ENCODE data around the gene RNF223. TPM values are rescaled to one million over a fixed set of nuclear protein-coding genes. Genes with fewer than 3 reads are reported as not detected.
"Not testable (repeated sequence)": the region's sequence is repeated elsewhere in the genome, so short reads cannot be mapped to it uniquely, and the experiment has no call there.

The RNF223 gene
- total and polyA plus RNA-seq, 8 donors = 0.05 to 0.37 (median 0.16) TPM; not detected in 2

DNA sequence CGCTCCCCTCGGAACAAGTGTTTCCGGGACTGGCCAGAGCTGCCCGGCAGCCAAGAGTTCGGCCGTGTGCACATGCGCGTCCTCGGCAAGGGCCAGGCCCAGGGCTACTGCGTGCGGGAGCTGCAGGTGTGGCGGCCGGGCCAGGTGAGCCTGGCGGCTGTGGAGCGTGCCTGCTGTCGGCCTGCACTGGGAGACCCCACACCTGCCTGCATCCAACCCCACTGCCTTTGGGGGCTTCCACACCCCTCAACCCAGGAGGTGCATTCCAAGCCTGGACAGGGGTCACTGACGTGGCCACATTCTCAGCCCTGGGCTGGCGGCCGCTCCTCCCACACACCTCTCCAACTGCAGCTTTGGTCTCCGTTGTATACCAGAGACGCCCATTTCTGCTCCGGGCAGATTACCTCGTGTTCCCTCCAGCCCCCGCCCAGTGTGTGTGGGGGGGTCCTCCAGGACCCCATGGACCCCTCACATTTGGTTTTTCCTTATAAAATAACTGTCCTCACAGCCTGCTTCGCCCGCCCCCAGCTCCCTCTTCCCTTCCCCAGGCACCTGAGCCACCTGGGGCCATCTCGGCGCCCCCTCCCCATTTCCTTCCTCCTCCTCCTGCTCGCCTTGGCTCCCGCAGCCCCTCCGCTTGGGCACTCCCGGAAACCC is 6.1 kb downstream of the RNF223 start:
- no peak for TF ChIP-seq CTCF (IDR thresholded peaks at IDR 0.05)
- no peak for FAIRE-seq
- peak in 3 of 6 donors; percentile 35 to 62 (median 62) for DNase-seq
- peak; percentile 19 to 38 (median 29) for ATAC-seq
- H3K27ac ChIP-seq = peak overlapping the region in 1 of 4 donors; percentile 47
- no peaks in the 10 kb centered on the region for H3K27me3 ChIP-seq
- no peaks in the 10 kb centered on the region for H3K36me3 ChIP-seq
- no peaks in the 10 kb centered on the region for H3K9me3 ChIP-seq
- H3K4me3 ChIP-seq = peak overlapping the region; percentile 12 to 59 (median 32)
- intact Hi-C loops (cut with DNase I) = loop anchor here in 2 of 3 donors (5.0 to 10.0 kb wide), 2 partner anchors 83 to 86 kb away; partner anchors contain the start of gene PERM1 (in 2 of the 2)
- 62 to 65% methylated on average over 32 of the region's 32 CpGs for WGBS, 2 donors
- H3K4me1 ChIP-seq = peaks cover 0 to 10% (median 9%) of the 10 kb centered on the region in 3 donors

DNA sequence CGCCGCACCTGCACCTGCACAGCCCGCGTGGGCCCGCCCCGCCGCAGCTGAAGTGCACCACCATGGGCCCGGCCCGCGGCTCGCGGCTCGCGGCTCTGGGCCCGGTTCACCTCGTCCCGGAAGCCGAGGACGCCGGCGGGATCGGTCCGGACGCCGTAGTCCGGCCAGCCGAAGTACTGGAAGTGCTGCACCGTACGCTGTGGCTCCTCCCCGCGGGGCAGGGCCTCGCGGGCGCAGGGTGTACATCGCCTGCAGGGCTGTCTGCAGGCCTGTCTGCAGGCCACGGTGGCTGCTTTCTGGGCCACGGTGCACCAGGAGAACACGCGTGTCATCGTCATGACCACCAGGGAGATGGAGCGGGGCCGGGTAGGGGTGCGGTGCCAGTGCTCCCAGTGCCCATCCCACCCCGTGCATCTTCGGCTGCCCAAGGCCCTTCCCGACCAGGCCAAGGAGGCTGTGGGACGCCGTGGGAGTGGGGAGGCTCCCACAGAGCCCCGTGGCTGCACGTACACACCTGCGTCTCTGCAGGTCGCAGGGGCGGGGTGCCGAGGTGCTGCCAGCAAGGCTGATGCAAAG is 6.7 kb downstream of the RNF223 start:
- H3K27ac ChIP-seq = peak overlapping the region in 1 of 4 donors; percentile 47
- peak overlapping the region in 2 of 4 donors; percentile 43 to 59 for H3K4me3 ChIP-seq
- 90 to 91% methylated on average over 53 to 54 of the region's 54 CpGs for WGBS, 2 donors
- H3K9me3 ChIP-seq = no peaks in the 10 kb centered on the region
- no peaks in the 10 kb centered on the region for H3K36me3 ChIP-seq
- ATAC-seq = no peak
- H3K27me3 ChIP-seq = no peaks in the 10 kb centered on the region
- no peak for TF ChIP-seq CTCF (IDR thresholded peaks at IDR 0.05)
- intact Hi-C loops (cut with DNase I) = loop anchor here in 2 of 3 donors (5.0 to 10.0 kb wide), 2 partner anchors 83 to 85 kb away; partner anchors contain the start of gene PERM1 (in 2 of the 2)
- DNase-seq = no peak
- FAIRE-seq = no peak
- peaks cover 0 to 10% (median 9%) of the 10 kb centered on the region in 3 donors for H3K4me1 ChIP-seq

GRCh38 chr1:1066403-1067283 is 7.5 kb downstream of the RNF223 start:
- Histone ChIP-seq H3K36me3 (no peaks in the 10 kb centered on the region), H3K4me1 (peaks cover 0 to 10% (median 9%) of the 10 kb centered on the region in 3 donors), H3K27me3 (no peaks in the 10 kb centered on the region), H3K4me3 (no peak overlapping the region), H3K27ac (no peak overlapping the region), H3K9me3 (no peaks in the 10 kb centered on the region)
- 65 to 74% methylated on average over 27 of the region's 27 CpGs for WGBS, 2 donors
- no peak for DNase-seq
- ATAC-seq = no peak
- intact Hi-C loops (cut with DNase I) = loop anchor here in 2 of 3 donors (5.0 to 10.0 kb wide), 2 partner anchors 82 to 84 kb away; partner anchors contain the start of gene PERM1 (in 2 of the 2)
- TF ChIP-seq CTCF (IDR thresholded peaks at IDR 0.05) = no peak
- FAIRE-seq = no peak

DNA sequence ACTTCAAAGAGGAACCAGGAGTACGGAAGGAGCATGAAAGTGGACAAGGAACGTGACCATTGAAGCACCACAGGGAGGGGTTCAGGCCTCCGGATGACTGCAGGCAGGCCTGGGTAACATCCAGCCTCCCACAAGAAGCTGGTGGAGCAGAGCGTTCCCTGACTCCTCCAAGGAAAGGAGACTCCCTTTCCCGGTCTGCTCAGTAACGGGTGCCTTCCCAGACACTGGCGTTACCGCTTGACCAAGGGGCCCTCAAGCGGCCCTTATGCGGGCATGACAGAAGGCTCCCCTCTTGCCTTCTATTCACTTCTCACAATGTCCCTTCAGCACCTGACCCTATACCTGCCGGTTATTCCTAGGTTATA is 8.2 kb downstream of the RNF223 start:
- H3K4me3 ChIP-seq, H3K4me1 ChIP-seq, ATAC-seq, DNase-seq, H3K27me3 ChIP-seq, H3K27ac ChIP-seq, FAIRE-seq, H3K9me3 ChIP-seq, H3K36me3 ChIP-seq: not testable (repeated sequence)
- 68 to 73% methylated on average over 11 of the region's 11 CpGs for WGBS, 2 donors
- intact Hi-C loops (cut with DNase I) = loop anchor here in 2 of 3 donors (5.0 to 10.0 kb wide), 2 partner anchors 81 to 84 kb away; partner anchors contain the start of gene PERM1 (in 2 of the 2)
